Measurements from ENCODE around the gene SRY.
"Not testable (repeated sequence)": the region's sequence is repeated elsewhere in the genome, so short reads cannot be mapped to it uniquely, and the experiment has no call there.

The SRY gene

DNA sequence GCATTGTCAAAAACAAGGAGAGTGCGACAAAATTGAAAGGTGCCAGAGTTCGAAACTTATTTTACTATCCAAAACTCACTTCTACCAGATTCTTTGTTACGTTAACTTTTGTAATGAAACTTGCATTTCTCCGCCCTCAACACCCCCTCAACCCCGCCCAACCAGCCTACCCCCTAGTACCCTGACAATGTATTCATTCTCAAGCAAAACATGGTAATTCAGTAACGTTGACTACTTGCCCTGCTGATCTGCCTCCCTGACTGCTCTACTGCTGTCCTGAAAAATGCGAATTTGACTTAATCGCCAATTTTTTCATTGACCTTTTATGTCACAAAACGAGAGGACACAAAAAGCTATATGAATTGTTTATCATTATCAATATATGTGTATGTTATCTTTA lies at the start of gene SRY:
SRY (minus strand) TSS at position 83 of the 400 bp plus-strand sequence; CDS start at position 4, 79 bp downstream.
- TF ChIP-seq, protein P1, sequence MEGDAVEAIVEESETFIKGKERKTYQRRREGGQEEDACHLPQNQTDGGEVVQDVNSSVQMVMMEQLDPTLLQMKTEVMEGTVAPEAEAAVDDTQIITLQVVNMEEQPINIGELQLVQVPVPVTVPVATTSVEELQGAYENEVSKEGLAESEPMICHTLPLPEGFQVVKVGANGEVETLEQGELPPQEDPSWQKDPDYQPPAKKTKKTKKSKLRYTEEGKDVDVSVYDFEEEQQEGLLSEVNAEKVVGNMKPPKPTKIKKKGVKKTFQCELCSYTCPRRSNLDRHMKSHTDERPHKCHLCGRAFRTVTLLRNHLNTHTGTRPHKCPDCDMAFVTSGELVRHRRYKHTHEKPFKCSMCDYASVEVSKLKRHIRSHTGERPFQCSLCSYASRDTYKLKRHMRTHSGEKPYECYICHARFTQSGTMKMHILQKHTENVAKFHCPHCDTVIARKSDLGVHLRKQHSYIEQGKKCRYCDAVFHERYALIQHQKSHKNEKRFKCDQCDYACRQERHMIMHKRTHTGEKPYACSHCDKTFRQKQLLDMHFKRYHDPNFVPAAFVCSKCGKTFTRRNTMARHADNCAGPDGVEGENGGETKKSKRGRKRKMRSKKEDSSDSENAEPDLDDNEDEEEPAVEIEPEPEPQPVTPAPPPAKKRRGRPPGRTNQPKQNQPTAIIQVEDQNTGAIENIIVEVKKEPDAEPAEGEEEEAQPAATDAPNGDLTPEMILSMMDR (IDR thresholded peaks at IDR 0.05; ENCODE audit: borderline replicate concordance, control extremely low read depth, extremely low read depth, insufficient read depth, missing control alignments), result no peak
- no peak for DNase-seq (ENCODE audit: low spot score)
- in situ Hi-C loops (cut with MboI; ENCODE audit: low sequenced_read_pairs, unreplicated experiment), result no loop called here

DNA sequence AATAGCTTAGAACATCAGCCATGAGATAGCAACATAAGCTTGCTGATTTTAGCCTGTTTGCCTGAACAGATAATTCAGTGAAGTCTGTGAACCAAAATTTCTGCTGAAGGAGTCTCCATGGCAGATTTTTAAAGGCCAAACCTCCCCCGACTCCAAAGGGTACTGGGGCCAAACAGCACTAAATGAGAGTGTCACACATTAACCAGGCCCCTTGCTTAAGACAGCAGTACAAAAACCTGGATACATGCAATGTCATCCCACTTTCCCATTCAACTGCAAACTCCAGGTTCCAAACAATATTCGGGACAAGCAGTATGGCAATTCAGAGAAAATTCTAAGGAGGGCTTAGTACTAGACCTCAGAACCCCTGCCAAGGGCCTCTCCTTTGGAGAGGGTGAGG lies 49.6 kb upstream of the SRY start:
- TF ChIP-seq, protein P1 (IDR thresholded peaks at IDR 0.05; ENCODE audit: borderline replicate concordance, control extremely low read depth, extremely low read depth, insufficient read depth, missing control alignments), result no peak
- DNase-seq (ENCODE audit: low spot score), result no peak
- in situ Hi-C loops (cut with MboI; ENCODE audit: low sequenced_read_pairs, unreplicated experiment), result no loop called here

DNA sequence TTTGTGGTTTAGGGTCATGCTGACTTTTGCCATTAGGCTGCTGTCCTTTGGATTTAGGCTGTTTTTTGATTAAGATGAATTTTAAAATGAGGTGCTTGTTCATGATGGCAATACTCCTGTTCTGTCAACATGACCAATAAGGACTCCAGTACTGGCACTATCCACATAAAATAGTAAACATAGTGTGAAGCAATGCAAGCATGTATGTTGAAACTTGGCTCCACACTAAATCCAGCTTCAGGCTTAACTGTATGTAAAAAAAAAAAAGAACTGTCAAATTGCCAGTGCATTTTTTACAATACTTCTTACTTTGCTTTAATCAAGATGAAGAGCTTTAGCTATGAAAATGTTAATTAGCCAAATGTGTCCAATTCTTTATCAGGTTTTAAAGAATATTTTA lies 47.7 kb upstream of the SRY start:
- in situ Hi-C loops (cut with MboI; ENCODE audit: low sequenced_read_pairs, unreplicated experiment), result no loop called here
- no peak for DNase-seq (ENCODE audit: low spot score)

DNA sequence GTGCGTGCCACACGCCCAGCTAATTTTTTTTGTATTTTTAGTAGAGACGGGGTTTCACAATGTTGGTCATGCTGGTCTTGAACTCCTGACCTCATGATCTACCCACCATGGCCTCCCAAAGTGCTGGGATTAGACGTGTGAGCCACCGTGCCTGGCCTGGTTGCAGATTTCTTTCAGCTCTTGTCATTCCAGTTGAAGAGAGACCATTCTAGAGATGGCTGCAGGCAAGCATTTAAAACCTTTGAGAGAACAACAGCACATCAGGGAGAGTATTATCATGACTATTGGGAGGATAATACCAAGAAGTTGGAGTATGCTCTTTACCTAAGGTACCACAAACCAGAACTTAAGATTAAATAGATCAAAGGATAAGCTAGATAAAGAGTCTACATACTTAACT lies 41.0 kb upstream of the SRY start:
- no peak for DNase-seq (ENCODE audit: low spot score)
- TF ChIP-seq, protein P1 (IDR thresholded peaks at IDR 0.05; ENCODE audit: borderline replicate concordance, control extremely low read depth, extremely low read depth, insufficient read depth, missing control alignments), result no peak
- in situ Hi-C loops (cut with MboI; ENCODE audit: low sequenced_read_pairs, unreplicated experiment), result no loop called here

More for the DNA sequence above, 47.7 kb upstream of the SRY start:
- TF ChIP-seq, protein P1 (IDR thresholded peaks at IDR 0.05; ENCODE audit: borderline replicate concordance, control extremely low read depth, extremely low read depth, insufficient read depth, missing control alignments), result no peak

DNA sequence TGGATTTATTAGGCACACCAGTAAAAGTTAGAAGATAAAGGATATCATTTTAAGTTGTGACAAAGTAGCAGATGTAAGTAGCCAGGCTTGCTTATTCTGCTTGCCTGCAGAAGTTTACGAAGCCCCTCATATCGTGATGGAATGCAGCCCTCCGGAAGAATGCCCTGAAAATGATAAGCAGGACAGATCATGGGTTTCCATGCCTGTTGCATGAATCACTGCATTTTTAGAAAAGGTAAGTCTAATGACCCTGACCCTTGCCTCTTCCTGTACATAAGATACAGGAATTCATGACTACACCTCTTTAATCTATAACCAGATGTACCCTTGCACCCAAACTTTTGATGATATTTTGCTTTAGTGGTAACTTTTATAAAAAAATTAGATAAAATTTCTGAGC lies 37.0 kb upstream of the SRY start:
- TF ChIP-seq, protein P1 (IDR thresholded peaks at IDR 0.05; ENCODE audit: borderline replicate concordance, control extremely low read depth, extremely low read depth, insufficient read depth, missing control alignments), result no peak
- in situ Hi-C loops (cut with MboI; ENCODE audit: low sequenced_read_pairs, unreplicated experiment), result no loop called here
- no peak for DNase-seq (ENCODE audit: low spot score)

DNA sequence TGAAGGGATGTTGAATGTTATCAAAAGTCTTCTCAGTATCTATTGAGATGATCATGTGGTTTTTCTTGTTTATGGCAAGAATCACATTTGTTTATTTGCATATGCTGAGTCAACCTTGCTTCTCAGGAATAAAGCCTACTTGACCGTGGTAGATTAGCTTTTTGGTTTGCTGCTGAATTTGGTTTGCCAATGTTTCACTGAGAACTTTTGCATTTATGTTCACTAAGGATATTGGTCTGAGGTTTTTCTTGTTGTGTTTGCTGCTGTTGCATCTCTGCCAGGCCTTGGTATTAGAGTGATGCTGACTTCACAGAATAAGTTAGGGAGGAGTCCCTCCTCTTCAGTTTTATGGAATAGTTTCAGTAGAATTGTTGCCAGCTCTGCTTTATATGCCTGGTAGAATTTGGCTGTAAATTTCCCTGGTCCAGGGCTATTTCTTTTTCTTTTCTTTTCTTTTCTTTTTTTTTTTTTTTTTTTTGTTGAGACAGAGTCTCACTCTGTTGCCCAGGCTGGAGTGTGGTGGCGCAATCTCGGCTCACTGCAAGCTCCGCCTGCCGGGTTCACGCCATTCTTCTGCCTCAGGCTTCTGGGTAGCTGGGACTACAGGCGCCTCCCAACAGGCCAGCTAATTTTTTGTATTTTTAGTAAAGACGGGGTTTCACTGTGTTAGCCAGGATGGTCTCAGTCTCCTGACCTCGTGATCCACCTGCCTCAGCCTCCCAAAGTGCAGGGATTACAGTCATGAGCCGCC lies 29.8 kb upstream of the SRY start:
- DNase-seq (ENCODE audit: low spot score), result not testable (repeated sequence)

DNA sequence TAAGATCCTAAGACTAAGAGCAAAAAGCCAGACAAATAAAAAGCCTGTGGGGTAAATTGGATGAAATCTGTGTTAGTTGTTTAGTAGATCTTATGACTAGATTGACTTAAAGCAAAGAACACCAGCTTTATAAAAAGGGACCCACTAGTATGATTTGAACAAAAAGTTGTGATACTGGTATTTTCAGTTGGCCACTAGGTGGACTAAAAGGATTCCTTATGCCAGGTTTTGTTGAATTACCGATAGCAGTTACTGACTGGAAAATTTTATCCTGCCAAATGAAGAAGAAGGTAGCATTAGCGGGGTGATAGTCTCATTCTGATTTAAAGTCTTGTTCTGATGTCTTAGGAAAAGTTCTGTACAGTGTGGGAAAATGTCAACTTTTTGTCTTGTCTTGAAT lies 12.8 kb upstream of the SRY start:
- no peak for DNase-seq (ENCODE audit: low spot score)
- TF ChIP-seq, protein P1 (IDR thresholded peaks at IDR 0.05; ENCODE audit: borderline replicate concordance, control extremely low read depth, extremely low read depth, insufficient read depth, missing control alignments), result no peak
- in situ Hi-C loops (cut with MboI; ENCODE audit: low sequenced_read_pairs, unreplicated experiment), result no loop called here

More for the DNA sequence above, 29.8 kb upstream of the SRY start:
- in situ Hi-C loops (cut with MboI; ENCODE audit: low sequenced_read_pairs, unreplicated experiment), result not testable (repeated sequence)

All from GM13976 (cell line).